ENCODE data around the gene POLR2L. TPM values are rescaled to one million over a fixed set of nuclear protein-coding genes. Genes with fewer than 3 reads are reported as not detected.

The POLR2L gene
- total and polyA plus RNA-seq, 10 donors: 24.6 to 131 (median 66.2) TPM

- Histone ChIP-seq H3K4me1 (peaks cover 0 to 77% (median 32%) of the 10 kb centered on the region in 6 donors), H3K27me3 (replicated peaks in 1 of 7) (no peaks in the 10 kb centered on the region), H3K4me3 (no peak overlapping the region), H3K27ac (peak overlapping the region in 1 of 8 donors; percentile 3), H3K36me3 (peaks cover 0 to 22% (median 0%) of the 10 kb centered on the region in 6 donors), H3K9me3 (no peaks in the 10 kb centered on the region)
- WGBS, 5 donors: 79 to 89% (median 83%) methylated on average over 27 of the region's 27 CpGs
- TF ChIP-seq POLR2A (IDR thresholded peaks at IDR 0.05) (no peak), POLR2AphosphoS5 (IDR thresholded peaks at IDR 0.05) (peak; percentile 15 to 48 (median 37))
- no peak for DNase-seq
- intact Hi-C loops (cut with DNase I; ENCODE audit: low total_unique reads): no loop called here
Observed at GRCh38 chr11:858053-858761, 15.9 kb upstream of the POLR2L start.

GRCh38 chr11:856397-856796 lies 14.1 kb upstream of the POLR2L start:
- Histone ChIP-seq H3K36me3 (peaks cover 0 to 12% (median 0%) of the 10 kb centered on the region in 6 donors), H3K4me3 (no peak overlapping the region), H3K4me1 (peaks cover 0 to 67% (median 24%) of the 10 kb centered on the region in 6 donors), H3K27ac (peak overlapping the region in 3 of 8 donors; percentile 28 to 38 (median 30)), H3K9me3 (no peaks in the 10 kb centered on the region), H3K27me3 (replicated peaks in 1 of 7) (no peaks in the 10 kb centered on the region)
- intact Hi-C loops (cut with DNase I; ENCODE audit: low total_unique reads): no loop called here
- 74 to 95% (median 76%) methylated on average over 4 to 8 of the region's 8 CpGs for WGBS, 5 donors
- no peak for DNase-seq
- no peak for TF ChIP-seq POLR2A (IDR thresholded peaks at IDR 0.05)
- TF ChIP-seq CTCF (IDR thresholded peaks at IDR 0.05 in 8 of 11, conservative IDR thresholded peaks at IDR 0.05 in 3 of 11): no peak
- TF ChIP-seq POLR2AphosphoS5 (IDR thresholded peaks at IDR 0.05): no peak

- Histone ChIP-seq H3K4me1 (peaks cover 0 to 71% (median 28%) of the 10 kb centered on the region in 6 donors), H3K27me3 (replicated peaks in 1 of 7) (peaks cover 0 to 1% (median 0%) of the 10 kb centered on the region in 7 donors), H3K27ac (peak overlapping the region in 2 of 8 donors; percentile 30), H3K4me3 (no peak overlapping the region), H3K36me3 (peaks cover 0 to 18% (median 0%) of the 10 kb centered on the region in 6 donors), H3K9me3 (no peaks in the 10 kb centered on the region)
- intact Hi-C loops (cut with DNase I; ENCODE audit: low total_unique reads): no loop called here
- 67 to 93% (median 87%) methylated on average over 8 to 12 of the region's 12 CpGs for WGBS, 5 donors
- TF ChIP-seq POLR2AphosphoS5 (IDR thresholded peaks at IDR 0.05) (peak in 1 of 3 donors; percentile 8), CTCF (IDR thresholded peaks at IDR 0.05 in 8 of 11, conservative IDR thresholded peaks at IDR 0.05 in 3 of 11) (no peak), POLR2A (IDR thresholded peaks at IDR 0.05) (no peak)
- no peak for DNase-seq
Observed at GRCh38 chr11:855796-856195, 13.5 kb upstream of the POLR2L start.

GRCh38 chr11:855330-855674 lies 13.0 kb upstream of the POLR2L start:
- peaks cover 0 to 6% (median 0%) of the 10 kb centered on the region in 7 donors for H3K27me3 ChIP-seq (replicated peaks in 1 of 7)
- peaks cover 0 to 23% (median 0%) of the 10 kb centered on the region in 6 donors for H3K36me3 ChIP-seq
- TF ChIP-seq POLR2AphosphoS5 (IDR thresholded peaks at IDR 0.05) (no peak), CTCF (IDR thresholded peaks at IDR 0.05 in 8 of 11, conservative IDR thresholded peaks at IDR 0.05 in 3 of 11) (no peak), POLR2A (IDR thresholded peaks at IDR 0.05) (no peak)
- WGBS, 5 donors: 83 to 89% (median 87%) methylated on average over 6 to 7 of the region's 7 CpGs
- no peaks in the 10 kb centered on the region for H3K9me3 ChIP-seq
- peak overlapping the region in 1 of 8 donors; percentile 1 for H3K27ac ChIP-seq
- peaks cover 0 to 71% (median 33%) of the 10 kb centered on the region in 6 donors for H3K4me1 ChIP-seq
- intact Hi-C loops (cut with DNase I; ENCODE audit: low total_unique reads): no loop called here
- no peak overlapping the region for H3K4me3 ChIP-seq
- no peak for DNase-seq

All from spleen (tissue), 11 donors.